Spleen (tissue), 7 donors: ENCODE measurements around the gene FGF10.

Experiments used
- CTCF ChIP-seq, 11 experiments: fragments of 200-600 bp in 7 of 11; fragments of 450-650 bp in 4 of 11; sonication (generic) in 4 of 11; IDR thresholded peaks in 8 of 11; conservative IDR thresholded peaks in 3 of 11; 1 replicate in 7 of 11; 2 replicates in 4 of 11; pipeline versions ENCODE4 v1.4.0 to v1.8.0; 2016 to 2021; ENCODE audit warnings: antibody characterized with exemption in 11 of 11, inconsistent platforms in 4 of 11, mild to moderate bottlenecking in 1 of 11
- POLR2A ChIP-seq, 3 donors: fragments of 450-650 bp; IDR thresholded peaks; one replicate each; pipeline ENCODE4 v1.5.1; 2017; ENCODE audit warnings: antibody characterized with exemption in 3 of 3, mild to moderate bottlenecking in 1 of 3
- POLR2AphosphoS5 ChIP-seq, 3 donors: sonication (generic); formaldehyde crosslinking; IDR thresholded peaks; one replicate each; pipeline ENCODE4 v1.5.1; 2017; ENCODE audit warnings: antibody characterized with exemption in 3 of 3
- donor health status: DM: no; HTN: no; CAD: no; lungs with moderate emphysema.
- donor health status: DM: no; HTN: no; CAD: no.
- donor health status: DM: no; HTN: no; CAD: no.

- no peak for TF ChIP-seq CTCF (IDR thresholded peaks at IDR 0.05 in 8 of 11, conservative IDR thresholded peaks at IDR 0.05 in 3 of 11)
- no peak for TF ChIP-seq POLR2AphosphoS5 (IDR thresholded peaks at IDR 0.05)
- TF ChIP-seq POLR2A (IDR thresholded peaks at IDR 0.05), result no peak
Measured at GRCh38 chr5:44361342-44362001, 27.7 kb downstream of the FGF10 start.
